Activated T-cell treated with anti-CD3 and anti-CD28 coated beads for 1 hour (primary cell): ENCODE data around the gene ACADVL.

Source experiments
- DNase-seq: peaks from one replicate; pipeline ENCODE4 v3.0.0-alpha.2; 2020; ENCODE audit warnings: low read depth

Gene ACADVL

DNA sequence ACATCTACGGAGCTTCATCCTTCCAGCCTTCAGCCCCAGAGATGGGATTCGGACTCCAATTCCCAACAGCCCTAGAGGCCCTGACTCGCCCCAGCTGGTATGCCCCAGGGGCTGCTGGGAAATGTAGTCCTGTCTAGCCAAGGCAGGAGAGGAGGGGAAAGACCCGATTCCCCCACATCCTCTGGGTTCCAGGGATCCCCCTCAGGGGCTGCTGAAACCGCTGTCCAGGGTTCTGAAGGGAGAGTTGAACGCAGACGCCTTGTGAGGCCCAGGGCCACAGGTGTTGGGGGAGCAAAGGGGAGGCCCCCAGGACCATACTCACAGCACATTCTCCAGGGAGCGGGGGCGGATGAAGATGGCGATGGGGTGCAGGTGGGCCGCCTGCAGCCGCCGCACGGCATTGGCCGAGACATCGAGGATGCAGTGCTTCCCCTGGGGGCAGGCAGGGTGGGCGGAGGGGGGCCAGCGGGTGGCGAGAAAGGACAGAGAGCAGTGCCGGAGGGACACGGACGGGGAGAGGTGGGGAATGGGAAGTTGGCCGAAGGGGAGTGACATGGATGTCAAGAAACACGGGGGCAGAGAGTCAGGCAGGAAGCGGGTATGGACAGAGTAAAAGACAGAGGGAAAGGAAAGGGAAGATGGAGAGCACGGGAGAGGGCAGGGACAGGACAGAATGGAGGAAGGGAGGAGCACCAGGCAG lies 28.0 kb upstream of the ACADVL start:
- no peak for DNase-seq

DNA sequence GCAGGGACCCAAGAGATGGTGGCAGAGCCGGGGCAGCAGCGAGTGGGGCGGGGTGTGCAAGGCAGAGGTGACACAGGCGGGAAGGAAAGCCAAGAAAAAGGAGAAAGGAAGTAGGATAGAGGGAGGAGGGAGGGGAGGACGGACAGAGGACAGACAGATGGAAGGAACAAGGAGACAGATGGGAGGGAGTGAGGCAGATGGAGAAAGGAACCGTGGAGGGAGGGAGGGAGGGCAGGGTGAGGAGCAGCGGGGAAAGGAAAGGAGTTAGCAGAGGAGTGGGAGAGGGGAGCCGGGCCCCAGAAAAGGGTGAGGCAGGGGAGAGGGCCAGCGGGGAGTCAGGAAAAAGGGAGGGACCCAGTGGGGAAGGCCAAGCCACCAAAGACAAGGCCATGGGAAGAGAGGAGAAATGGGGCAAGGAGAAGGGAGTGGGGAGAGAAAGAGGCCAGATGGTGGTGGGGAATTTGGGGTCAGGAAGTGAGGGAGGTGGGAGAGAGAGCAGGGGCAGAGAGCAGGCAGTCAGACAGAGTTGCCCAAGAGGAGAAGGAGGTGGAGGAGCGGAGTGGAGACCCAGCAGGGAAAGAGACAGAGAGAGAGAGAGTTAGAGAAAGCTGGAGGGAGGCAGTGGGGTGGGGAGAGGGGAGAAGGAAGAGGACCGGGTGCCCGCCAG lies 27.3 kb upstream of the ACADVL start:
- no peak for DNase-seq

DNA sequence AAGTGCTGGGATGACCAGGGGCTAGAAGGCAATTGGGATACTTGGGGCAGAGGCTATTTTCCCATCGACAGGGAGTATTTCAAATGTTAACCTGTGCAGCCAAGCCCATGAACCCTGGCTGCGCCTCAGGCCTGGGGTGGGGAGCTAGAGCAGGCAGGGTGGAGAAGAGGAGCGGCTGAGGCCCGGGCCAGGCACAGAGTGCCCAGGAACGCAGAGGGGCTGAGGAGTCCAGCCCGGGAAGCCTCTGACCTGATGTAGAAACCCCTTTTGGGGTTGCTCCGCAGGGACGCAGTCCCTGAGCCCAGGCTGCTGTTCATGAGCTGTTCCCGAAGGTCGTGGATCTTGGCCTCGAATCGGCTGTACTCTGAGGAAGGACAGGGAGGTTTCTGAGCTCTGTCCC lies 23.8 kb upstream of the ACADVL start:
- no peak for DNase-seq

DNA sequence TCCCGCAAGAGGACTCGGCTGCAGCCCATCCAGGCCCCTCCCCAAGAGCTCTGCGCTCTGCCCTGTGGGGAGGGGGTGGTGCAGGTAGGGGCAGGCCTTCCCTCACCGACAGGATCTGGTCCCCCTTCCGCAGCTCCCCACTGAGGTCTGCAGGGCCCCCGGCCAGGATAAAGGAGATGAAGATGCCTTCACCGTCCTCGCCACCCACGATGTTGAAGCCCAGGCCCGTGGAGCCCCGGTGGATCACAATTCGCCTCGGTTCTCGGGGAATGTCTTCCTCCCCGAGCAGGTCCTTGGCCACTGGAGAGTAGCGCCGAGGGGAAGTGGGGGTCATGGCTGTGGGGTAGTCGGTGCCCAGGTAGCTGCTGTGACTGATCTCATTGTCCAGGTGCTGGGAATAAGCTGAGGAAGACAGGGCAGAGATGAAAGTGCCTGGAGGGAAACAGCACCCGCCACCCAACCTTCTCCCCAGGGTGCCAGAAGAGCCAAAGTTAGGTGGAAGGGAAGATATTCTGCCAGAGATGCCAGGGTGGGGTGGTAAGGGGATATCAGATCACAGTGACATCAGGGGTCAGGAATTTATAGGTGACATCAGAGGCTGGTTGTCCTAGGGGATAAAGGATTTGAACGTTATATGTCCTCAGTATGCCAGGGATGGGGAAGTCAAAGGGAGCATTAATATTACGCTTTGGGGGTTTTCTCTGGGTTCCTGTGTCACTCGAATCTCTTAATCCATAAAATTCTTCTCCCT lies 22.9 kb upstream of the ACADVL start:
- DNase-seq = no peak

DNA sequence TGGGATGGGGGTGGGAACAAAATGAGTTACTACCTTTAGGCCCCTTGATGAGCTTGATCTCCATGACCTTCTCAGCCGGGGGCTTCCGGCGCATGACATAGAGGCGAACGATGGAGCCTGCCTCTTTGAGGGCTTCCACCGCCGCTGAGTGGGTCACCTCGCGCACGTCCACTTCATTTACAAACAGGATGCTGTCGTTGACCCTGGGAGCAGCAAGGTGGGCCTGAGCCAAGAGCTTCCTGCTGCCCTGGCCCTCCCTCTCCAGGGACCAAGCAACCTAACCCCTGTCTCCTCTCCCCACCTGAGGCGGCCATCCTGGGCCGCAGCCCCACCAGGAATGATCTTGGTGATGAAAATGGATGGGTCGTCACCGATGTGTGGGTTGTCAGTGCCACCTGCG lies 16.3 kb upstream of the ACADVL start:
- DNase-seq = no peak

DNA sequence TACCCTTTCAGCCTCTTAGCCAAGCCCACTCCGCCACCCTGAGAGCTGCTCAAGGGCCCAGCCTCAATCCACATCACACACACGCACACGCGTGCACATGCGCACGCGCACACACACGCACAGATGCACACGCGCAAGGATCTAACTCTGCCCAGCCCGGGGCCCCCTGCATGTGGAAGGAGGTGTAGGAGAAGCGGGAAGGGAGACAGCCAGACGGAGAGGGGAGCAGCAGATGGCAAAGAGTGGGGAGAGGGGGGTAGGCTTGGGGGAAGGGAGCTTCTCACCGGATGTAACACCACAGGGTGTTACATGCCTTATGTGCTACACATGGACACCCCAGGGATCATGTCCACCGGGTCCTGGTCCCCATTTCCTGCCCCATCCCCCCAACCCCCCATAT lies 15.4 kb upstream of the ACADVL start:
- DNase-seq = no peak

DNA sequence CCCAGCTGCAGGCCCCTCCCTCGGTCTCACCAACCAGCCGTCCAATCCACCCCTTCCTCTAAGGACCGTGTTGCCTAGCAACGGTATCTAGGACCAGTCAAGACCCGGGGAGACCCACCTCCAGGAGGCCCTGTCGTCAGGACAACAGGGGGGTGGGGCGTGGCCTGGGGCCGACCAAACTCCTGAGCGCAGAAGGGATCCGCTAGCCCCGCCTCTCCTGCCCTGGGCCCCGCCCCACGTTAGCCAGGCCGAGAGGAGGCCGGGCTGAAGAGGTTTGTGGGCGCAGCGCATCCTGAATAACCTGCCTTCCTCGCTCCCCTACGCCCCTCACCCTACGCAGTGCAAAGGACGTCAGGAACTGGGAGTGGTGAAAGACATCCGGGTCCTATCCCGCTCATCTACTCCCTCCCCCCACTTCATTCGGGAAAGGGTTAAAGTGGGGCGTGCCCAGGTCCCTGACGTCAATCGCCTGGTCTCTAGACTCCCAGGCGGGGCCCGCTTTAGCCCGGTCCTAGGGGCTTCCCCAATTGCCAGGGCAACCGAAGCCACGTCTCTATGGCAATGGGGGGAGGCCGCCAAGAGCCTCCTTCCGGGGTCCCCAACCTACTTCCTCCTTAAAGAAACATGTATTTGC lies 14.8 kb upstream of the ACADVL start:
- peak; percentile 88 for DNase-seq

DNA sequence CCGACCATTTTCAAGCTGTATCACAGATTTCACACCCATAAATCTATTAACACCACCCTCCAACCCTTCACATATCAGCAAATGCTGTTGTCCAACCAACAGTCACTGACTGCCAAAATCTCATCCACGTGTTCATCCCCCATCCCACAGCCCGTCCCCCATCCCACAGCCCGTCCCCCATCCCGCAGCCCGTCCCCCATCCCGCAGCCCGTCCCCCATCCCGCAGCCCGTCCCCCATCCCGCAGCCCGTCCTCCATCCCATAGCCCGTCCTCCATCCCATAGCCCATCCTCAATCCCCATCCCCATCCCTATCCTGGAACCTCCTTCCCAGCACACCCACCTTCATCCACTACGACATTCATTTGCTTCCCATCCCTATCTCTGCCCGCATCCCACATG lies 14.2 kb upstream of the ACADVL start:
- DNase-seq = no peak

DNA sequence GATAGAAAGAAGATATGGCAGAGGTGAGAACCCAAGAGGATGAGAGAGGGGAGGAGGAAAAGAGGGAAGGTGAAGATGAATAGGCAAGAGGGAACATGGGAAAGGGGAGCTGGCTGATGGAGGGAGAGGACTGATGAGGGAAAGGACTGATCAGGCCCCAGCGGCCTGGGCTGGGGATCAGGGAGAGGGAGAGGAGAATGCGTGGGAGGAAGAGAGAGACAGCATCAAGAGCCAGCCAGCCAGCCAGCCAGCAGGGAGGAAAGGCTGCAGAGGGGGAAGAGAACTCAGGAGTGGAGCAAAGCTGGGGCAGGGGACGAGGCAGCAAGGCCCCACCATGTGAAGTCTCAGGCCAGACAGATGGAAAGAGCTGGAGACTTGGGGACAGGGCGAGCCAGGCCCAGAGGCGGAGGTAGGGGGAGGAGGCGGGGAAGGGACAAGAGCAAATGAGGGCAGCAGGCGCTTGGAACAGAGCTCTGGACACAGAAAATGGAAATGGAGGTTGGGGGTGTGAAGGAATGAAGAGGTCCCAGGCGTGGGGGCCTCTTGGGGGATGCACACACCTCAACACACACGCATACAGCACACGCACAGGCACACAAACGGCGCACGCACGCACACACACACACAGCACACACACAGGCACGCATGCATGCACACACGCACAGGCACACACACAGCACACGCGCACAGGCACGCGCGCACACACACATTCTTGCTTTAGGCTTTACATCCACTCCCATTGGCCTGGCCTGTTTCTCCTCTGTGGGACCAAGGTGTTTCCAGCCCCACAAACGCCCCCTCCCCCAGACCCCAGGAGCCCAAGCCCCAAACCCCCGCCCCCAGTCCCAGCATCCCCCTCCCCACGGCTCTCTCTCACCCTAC lies 12.4 kb upstream of the ACADVL start:
- no peak for DNase-seq

DNA sequence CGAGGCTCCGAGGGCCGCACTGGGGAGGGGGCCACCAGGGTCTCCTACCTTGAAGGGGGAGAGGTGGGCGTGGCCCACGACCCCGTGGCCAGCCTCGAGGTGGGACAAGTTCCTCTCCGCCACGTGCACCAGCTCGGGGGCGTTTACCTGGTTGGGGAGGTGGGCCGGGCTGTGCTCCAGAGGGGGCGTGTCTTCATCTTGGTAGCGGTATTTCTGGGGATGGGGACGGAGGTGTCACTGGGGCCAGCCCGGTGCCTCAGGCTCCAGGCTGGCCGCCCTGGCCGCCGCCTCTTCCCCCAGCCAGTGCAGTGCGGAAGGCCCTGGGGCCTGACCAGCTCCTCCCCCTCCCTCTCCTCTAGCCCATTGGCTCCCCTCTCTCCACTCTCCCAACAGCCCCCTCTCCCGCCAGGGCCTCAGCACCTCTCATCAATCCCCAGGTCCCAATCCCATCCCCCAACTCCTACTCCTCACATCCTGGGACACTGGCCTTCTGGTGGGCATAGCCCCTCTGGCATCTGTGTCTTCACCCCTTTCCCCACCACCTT lies 11.6 kb upstream of the ACADVL start:
- DNase-seq = no peak

DNA sequence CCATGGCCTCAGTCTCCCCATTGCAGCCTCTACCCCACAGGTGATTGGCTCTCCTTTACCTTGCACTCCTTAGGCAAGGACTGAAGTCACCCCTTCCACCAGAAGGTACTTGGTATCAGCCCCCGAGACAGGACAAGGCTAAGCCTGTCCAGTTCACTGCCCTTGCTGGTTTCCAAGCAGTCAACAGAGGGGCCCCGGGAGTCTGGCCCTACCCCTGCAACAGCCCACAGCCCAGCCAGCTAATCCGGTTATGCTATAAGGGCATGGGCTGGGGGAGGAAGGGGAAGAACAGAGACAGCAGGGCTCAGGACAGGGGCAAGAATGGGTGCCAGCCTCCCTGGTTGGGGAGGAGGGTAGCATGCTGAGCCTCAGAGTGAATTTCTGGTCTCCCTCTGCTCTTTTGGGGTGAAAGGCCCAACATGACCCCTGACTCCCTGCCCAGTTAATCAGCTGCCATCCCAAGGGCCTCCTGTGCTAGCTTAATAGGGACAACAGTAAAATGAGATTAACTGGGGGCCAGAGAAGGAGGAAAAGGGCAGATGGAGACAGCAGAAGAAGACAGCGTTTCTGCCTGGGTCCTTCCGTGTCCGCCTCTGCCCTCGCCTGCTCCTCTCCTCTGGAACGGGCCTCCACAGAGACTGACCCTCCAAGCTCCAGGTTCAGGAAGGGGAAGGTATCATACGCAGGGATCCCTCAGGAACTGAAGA lies 10.8 kb upstream of the ACADVL start:
- no peak for DNase-seq

DNA sequence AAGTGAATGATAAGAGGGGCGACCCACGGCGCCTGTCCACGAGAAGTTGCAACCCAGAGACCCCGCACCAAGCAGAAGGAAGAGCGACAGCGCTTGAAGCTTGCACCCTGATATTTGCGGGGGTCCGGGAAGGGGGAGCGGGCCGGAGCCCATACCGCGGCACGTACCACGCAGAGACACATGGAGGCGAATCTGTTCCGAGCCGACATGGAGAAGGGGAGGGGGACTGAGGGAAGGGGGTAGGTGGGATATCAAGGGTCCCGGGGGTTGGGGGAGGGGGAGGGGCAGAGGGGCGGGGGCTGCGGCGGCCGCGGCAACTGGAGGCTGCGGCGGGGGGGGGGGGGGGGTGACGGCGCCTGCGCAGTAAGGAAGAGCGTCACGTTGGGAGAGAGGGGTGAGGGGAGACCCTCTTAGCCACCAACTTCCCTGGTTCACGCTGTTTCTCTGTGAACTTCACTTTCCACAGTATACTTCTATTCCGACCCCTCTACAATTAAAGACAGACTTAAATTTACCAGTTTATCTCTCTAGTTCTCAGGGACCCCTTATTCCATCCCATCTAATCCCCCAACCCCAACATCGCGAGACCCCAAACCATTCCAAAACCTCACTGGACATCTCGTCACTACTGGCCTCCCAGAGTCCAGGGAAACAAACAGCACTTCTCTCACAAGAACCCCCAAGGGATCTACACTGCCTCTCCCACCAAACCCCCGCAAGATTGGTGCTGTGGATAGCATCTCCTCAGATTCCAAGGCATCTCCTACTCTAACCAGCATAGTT lies 8.1 kb upstream of the ACADVL start:
- no peak for DNase-seq

DNA sequence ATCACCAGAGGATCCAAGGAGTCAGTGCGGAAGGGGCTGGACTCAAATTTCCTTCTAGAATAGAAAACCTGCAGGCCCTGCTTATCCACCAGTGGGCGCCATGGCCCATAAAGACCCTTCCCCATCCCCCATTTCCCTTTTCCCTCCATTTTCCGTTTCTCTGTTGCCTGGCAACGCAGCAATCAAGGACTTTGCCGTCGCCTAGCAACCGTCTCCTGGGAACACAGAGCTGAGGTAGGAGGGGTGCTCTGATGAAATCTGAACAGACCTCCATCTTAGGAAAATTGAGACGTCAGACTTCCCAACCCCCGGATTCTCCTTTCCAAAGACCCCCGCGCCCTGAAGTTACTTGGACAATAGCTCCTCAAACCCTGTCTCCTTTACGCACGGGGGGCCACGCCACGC lies 5.8 kb upstream of the ACADVL start:
- DNase-seq = no peak

DNA sequence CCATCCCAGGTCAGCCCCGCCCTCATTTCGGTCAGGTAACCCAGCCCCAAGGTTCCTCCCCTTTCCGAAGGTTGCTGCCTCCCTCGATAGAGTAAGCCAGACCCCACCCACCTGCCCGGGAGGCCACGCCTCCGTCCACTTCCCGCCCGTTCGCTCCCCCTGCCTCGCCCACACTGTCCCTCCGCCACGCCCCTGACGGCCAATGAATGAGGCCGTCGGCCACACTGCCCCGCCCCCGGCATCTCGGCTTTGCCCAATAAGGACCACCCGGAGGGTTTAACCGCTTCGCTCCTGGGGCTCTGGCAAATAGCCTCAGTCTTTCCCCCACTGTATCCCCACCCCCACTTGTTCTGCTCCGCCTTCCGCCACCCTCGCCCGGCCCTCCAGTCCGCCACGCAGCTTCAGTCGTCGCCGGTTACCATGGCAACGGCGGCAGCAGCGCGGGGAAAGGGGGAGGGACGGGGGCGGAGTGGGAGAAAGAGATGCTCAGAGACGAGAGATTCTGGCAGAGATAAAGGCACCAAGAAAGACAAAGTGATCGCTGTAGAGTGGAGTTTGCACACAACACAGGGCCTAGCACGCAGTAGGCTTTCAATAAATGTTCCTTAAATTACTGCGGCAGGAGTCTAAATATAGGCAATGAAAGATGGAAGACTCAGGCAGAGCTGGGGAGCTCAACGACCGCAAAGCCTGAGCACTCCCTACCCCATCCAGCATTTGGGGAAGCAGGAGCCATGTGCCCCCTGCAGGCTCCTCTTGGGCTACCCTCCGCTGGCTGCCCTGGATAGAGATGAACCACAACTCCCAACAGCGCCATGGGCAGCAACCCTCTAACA lies 5.2 kb upstream of the ACADVL start:
- DNase-seq = peak; percentile 98

DNA sequence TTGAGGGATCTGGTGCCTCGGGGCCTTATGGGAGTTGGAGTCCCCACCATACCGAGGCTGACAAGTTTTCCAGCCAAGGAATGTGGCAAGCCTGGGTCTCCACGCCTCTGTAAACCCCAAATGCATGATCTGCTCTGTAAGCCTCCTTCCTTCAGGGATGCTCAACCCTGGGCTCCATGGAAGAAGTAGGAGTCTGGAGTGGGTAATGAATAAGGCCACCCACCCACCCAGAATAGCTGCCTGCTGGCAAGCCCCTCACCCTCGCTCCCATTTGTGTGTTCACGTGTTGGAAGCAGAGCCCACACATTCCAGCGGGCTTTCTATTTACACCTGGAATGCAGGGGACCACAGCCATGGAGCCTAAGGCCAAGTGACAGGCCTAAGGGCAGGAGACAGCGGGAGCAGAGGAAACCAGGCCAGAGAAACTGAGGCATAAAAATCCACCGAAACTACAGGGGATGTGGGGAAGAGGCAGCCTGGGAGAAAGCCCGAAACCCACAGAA lies 4.6 kb upstream of the ACADVL start:
- no peak for DNase-seq

DNA sequence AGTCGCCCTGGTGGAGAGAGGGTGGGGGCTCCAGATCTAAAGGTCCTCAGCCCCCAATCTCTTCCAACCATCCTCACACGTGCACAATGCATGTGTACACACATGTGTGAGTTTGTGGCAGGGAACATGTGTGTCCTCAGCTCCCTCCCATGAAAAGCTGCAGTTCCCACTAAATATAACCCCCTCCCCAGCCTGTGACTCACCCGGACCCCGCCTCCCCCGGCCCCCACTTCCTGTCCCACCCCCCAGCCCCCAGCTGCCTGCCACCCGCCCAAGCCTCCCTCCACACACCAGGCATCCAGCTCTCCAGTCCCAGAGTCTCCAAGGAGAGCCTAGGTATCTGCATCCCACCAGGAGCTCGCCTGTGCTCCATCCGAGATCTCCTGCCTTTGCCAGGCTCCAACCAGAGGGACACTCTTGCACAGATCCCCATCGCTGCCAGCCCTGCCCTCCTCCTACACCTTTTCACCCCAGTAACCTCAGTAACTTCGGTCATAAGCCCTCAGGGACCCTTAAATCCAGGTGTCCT lies 4.0 kb upstream of the ACADVL start:
- no peak for DNase-seq

DNA sequence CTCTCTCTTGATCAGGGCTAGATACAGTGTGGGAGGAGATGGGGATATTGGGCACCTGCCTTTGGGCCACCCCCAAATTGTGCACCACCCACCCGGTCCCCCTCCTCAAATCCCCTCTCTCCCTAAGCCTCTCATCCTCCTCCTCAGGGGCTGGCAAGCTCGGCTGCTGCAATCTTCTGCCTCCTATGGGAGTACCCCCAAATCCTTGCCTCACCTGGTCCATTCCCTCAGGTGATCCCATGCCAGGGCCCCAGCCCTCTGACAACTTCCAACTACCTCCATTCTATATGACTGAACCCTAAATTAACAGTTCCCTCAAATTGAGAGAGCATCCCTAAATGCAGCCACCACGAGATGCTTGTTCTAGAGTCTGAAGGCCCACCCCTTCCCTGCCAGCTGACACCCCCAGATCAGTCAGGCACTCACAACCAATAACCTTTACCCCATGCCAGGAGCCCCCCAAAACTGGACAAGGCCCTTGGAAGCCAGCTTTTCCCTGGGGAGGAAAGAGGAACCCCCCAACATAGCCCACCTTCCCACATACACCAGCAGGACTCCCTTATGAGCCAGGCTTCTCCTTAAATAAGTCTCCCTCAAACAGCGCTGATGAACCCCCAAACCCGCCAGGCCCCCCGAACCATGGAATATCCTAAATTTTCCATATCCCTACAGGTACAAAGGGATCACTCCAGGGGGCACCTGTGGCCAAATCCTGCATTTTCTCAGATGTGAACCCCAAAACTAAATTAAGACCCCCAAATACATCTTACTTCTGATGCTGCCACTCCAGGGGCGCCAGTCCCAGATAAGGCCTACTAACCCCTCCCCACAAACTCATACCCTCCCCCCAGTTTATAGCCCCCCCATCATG lies 3.3 kb upstream of the ACADVL start:
- DNase-seq = no peak
